ENCODE data around the gene WNT8B. TPM values are rescaled to one million over a fixed set of nuclear protein-coding genes. Genes with fewer than 3 reads are reported as not detected.
A peak's percentile ranks its signal among the peaks of the same experiment; 100 is the strongest.

Gene WNT8B
- total and polyA plus RNA-seq, 2 of the 13 experiments (the other 11 are each of a cell fraction or from before 2014, with no cell fraction given) = 0.07 to 0.20 TPM

GRCh38 chr10:100524638-100525037, 61.8 kb downstream of the WNT8B start:
- in situ Hi-C loops (cut with HindIII; ENCODE audit: extremely low pct_ligation_motif_present, low pct_unique_long_range_greater_than_20kb) = no loop called here
- Histone ChIP-seq H3K27ac (ENCODE audit: extremely low read length, insufficient read depth, low read length) (no peak overlapping the region), H4K20me1 (ENCODE audit: insufficient read depth, low read length) (no peaks in the 10 kb centered on the region), H3K9me3 (ENCODE audit: low read length) (no peaks in the 10 kb centered on the region), H3K27me3 (ENCODE audit: control insufficient read depth in 1 of 2, insufficient read depth in 2 of 2, low read length in 2 of 2) (no peaks in the 10 kb centered on the region; a peak in 1 of 5 replicates), H3K36me3 (replicated peaks in 1 of 2; ENCODE audit: control insufficient read depth in 1 of 2, insufficient read depth in 2 of 2, low read length in 2 of 2) (peaks cover 4 to 28% of the 10 kb centered on the region in 2 experiments), H3K4me2 (ENCODE audit: low read depth, low read length) (no peak overlapping the region), H3K9ac (ENCODE audit: insufficient read depth, low read depth, low read length) (no peak overlapping the region), H3K4me1 (ENCODE audit: insufficient read depth, low read length) (peaks cover 22% of the 10 kb centered on the region), H3K4me3 (replicated peaks in 1 of 3; ENCODE audit: insufficient read depth in 1 of 3, low read depth in 2 of 3, low read length in 3 of 3) (no peak overlapping the region), H2AFZ (ENCODE audit: low read length) (no peak overlapping the region), H3K79me2 (ENCODE audit: insufficient read depth, low read length) (peaks cover 14% of the 10 kb centered on the region)
- WGBS (ENCODE audit: low lambda C conversion rate) = 97% methylated on average over 2 of the region's 2 CpGs
- FAIRE-seq (no peak), DNase-seq (ENCODE audit: low spot score) (no peak), ATAC-seq (peak; percentile 19; the same call in 1 of the 3 replicates)
- ChIA-PET CTCF (ENCODE audit: low intra/inter-chr PET ratio, low total read pairs) (no interaction called here), POLR2A (interaction anchor here (0.5 kb wide), 1 partner anchor 10 kb away, joined by 3 read pairs; no protein-coding TSS in a partner anchor)
- BruUV-seq (replicated peaks) = no TSS peak
- intact Hi-C loops (cut with micrococcal nuclease; ENCODE audit: unreplicated experiment) = no loop called here
- TF ChIP-seq, protein P1, sequence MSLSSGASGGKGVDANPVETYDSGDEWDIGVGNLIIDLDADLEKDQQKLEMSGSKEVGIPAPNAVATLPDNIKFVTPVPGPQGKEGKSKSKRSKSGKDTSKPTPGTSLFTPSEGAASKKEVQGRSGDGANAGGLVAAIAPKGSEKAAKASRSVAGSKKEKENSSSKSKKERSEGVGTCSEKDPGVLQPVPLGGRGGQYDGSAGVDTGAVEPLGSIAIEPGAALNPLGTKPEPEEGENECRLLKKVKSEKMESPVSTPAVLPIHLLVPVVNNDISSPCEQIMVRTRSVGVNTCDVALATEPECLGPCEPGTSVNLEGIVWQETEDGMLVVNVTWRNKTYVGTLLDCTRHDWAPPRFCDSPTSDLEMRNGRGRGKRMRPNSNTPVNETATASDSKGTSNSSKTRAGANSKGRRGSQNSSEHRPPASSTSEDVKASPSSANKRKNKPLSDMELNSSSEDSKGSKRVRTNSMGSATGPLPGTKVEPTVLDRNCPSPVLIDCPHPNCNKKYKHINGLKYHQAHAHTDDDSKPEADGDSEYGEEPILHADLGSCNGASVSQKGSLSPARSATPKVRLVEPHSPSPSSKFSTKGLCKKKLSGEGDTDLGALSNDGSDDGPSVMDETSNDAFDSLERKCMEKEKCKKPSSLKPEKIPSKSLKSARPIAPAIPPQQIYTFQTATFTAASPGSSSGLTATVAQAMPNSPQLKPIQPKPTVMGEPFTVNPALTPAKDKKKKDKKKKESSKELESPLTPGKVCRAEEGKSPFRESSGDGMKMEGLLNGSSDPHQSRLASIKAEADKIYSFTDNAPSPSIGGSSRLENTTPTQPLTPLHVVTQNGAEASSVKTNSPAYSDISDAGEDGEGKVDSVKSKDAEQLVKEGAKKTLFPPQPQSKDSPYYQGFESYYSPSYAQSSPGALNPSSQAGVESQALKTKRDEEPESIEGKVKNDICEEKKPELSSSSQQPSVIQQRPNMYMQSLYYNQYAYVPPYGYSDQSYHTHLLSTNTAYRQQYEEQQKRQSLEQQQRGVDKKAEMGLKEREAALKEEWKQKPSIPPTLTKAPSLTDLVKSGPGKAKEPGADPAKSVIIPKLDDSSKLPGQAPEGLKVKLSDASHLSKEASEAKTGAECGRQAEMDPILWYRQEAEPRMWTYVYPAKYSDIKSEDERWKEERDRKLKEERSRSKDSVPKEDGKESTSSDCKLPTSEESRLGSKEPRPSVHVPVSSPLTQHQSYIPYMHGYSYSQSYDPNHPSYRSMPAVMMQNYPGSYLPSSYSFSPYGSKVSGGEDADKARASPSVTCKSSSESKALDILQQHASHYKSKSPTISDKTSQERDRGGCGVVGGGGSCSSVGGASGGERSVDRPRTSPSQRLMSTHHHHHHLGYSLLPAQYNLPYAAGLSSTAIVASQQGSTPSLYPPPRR (CRISPR knock-in tag; IDR thresholded peaks at IDR 0.05; ENCODE audit: borderline replicate concordance) = no peak
- TF ChIP-seq ZBTB33 (CRISPR knock-in tag; IDR thresholded peaks at IDR 0.05) = peak; percentile 42; the same call in 1 of the 2 replicates

Measured in HepG2 (cell line).